NOMO-1 treated with DMSO at 0.1 percent for 48 hours (cell line): ENCODE results near the gene LCT.
"Not testable (repeated sequence)": the region's sequence is repeated elsewhere in the genome, so short reads cannot be mapped to it uniquely, and the experiment has no call there.

Experiments used
- DNase-seq: peaks from one replicate; lab custom pipeline; 2025; ENCODE audit not compliant: unreplicated experiment; lab: John Stamatoyannopoulos, UW

LCT gene

DNA sequence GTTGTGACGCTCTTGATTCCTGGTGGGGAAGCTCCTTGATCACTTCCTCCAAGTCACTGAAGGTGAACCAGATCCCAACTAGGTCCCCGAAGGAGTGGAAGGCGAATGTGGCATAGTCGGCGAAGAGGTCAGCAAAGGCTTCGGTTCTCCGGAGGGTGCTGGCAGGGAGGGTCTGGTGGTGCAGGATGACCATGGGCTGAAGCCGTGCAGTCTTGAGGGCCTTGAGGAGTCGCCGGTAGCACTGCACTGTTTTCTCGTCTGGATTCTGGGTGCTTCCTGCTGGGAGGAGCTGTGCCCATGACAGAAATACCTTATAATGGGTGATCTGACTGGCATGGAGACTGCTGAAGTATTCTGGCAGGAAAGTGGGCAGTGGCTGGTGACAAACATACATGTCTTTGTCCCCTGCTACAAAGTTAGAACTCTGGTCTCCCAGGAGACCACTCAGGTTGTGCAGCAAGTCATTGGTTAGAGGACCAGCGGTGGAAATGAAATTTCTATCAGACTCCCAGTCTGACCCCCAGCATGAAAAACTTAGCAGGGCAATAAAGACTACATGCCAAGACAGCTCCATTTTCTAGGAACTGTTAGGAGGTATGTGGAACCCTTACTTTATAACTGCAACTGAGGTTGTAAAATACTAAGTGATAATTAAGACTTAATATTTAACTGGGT, at the start of gene LCT:
LCT (minus strand) TSS at position 589 of the 675 bp plus-strand sequence; CDS start at position 574, 15 bp downstream.
- DNase-seq, result no peak

DNA sequence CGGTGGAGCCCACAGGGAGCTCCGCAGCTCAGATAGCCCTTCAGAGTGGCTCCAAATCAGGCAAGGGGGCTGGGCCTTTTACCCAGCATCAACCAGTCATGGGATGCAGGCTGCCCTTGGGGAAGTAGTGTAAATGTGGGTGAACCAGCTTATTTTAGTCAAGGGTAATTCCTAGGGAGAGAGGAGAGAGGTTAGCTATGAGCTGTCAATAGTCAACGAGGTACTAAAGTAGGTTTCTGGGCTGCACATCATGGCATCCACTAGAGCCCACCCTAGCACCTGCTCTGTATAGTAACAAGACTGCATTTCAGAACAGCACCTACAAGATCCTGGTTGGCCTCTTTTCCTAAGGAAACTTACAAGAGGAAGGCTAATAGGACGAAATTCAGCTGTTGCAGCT, 48.7 kb upstream of the LCT start:
- no peak for DNase-seq

- DNase-seq, result no peak
These were observed 45.4 kb upstream of the LCT start for GRCh38 chr2:135882415-135882814.

DNA sequence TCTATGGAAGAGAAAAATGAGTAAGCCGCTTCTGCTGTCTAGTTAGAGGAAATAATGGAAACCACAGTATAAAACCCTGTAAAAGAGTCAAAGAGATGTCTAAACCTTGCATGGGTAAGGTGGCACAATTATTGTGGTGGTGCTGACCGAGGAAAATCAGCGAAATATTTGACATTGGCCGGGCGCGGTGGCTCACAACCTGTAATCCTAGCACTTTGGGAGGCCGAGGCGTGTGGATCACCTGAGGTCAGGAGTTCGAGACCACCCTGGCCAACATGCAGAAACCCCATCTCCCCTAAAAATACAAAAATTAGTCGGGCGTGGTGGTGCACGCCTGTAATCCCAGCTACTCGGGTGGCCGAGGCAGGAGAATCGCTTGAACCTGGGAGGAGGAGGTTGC, 39.8 kb upstream of the LCT start:
- DNase-seq, result not testable (repeated sequence)

- peak; percentile 97 for DNase-seq
These were observed 39.2 kb upstream of the LCT start, which contains the start of gene MCM6 for GRCh38 chr2:135876066-135876711. Gene MCM6 (minus strand): TSS chr2:135876443. CDS start chr2:135876365, 78 bp downstream.

- DNase-seq, result peak; percentile 46
These were observed 38.6 kb upstream of the LCT start for GRCh38 chr2:135875491-135876065.

GRCh38 chr2:135874777-135875365, 37.9 kb upstream of the LCT start:
- no peak for DNase-seq

GRCh38 chr2:135870571-135870970, 33.6 kb upstream of the LCT start:
- no peak for DNase-seq

- no peak for DNase-seq
These were observed 26.2 kb upstream of the LCT start for GRCh38 chr2:135863233-135863632.

- no peak for DNase-seq
These were observed 25.7 kb upstream of the LCT start for GRCh38 chr2:135862718-135863117.

DNA sequence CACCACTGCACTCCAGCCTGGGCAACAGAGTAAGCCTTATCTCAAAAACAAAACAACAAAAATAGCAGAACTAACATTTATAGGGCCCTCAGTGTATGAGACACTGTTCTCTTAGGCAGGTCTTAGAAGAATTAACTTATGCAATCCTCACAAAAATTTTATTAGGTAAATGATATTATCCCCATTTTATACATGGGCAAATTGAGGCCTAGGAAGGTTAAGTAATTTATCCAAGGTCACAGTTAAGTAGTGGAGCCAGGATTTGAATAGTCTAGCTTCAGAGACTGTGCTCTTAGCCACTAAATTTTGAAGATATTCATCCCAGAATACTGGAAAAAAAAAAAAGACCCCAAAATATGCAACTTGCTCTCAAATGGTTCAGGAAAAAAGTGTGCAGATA, 16.4 kb upstream of the LCT start:
- DNase-seq, result no peak

DNA sequence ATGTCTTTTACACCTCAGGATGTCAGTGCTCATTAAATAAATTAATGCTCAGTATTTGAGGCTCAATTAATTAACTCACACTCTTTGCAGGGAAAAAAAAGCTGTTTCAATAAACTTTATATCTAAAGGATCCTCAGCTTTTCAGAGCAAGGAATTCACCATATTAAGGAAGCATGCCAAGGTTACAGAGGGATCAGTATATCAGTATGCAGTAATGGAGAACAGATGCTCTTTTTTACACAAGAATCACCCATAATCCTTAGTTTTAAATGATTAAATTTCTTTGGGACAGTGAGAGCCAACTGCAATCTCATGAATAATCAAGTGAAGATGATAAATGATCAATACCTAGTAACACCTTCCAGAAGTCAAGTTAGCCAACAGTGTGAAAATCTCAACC, 14.9 kb upstream of the LCT start:
- no peak for DNase-seq

DNA sequence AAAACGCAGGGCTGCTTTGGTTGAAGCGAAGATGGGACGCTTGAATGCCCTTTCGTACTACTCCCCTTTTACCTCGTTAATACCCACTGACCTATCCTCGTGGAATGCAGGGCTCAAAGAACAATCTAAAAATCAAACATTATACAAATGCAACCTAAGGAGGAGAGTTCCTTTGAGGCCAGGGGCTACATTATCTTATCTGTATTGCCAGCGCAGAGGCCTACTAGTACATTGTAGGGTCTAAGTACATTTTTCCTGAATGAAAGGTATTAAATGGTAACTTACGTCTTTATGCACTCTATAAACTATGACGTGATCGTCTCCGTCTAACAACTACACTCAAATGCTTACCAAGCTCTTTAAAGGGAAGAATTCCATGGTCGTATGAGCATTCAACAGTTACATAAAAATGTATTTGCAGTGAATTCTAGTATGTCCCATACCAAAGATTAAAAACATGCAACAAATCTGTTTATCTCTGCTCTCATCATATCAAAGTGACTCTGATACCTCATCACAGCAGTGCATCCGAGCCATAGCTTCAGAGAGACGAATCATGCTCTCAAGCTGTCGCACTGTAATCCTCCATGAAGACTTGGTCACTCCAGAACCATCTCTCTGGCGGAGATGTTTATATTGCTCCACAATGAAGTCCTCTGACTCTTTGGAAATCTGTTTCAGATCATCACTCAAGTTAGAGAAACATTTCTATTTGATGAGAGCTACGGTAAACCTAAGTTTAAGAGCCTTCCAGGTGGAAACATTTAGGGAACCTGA, 14.1 kb upstream of the LCT start:
- DNase-seq, result no peak

DNA sequence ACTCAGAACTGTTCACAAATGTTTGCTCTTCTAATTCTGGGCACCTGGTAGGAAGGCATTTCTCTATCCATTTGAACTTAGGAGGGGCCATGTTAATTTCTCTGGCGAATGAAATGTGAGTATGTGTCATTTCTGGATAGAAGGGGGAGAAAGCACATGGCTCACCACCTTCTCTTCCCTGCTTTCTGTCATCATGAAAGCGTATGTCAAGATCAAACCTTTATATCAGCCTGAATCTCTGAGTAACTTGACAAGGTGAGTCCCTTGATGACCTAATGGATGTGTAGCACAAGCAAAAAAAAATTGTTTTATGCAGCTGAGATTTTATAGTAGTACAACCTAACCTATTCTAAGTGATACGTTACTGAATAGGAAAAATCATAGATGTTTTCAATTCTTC, 12.1 kb upstream of the LCT start:
- no peak for DNase-seq

DNA sequence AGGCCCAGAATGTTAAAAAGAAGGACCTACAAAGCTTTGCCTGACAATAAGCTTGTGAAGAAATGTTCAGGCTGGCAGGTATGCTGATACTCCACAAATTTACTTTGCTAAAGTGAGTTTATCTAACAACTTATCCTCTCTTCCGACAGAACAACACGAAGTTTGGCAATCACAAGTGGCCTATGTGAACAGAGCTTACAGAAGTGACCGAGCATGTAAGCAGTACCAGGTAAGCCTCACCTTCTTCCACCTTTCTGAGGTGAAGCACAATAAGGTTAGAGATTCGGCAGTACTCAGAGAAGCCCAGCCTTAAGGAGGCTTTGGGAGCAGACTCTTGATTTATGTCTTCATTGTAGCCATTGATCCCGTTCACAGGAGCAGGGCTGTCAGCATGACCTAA, 9.0 kb upstream of the LCT start:
- no peak for DNase-seq

GRCh38 chr2:135845257-135845656, 8.3 kb upstream of the LCT start:
- no peak for DNase-seq

DNA sequence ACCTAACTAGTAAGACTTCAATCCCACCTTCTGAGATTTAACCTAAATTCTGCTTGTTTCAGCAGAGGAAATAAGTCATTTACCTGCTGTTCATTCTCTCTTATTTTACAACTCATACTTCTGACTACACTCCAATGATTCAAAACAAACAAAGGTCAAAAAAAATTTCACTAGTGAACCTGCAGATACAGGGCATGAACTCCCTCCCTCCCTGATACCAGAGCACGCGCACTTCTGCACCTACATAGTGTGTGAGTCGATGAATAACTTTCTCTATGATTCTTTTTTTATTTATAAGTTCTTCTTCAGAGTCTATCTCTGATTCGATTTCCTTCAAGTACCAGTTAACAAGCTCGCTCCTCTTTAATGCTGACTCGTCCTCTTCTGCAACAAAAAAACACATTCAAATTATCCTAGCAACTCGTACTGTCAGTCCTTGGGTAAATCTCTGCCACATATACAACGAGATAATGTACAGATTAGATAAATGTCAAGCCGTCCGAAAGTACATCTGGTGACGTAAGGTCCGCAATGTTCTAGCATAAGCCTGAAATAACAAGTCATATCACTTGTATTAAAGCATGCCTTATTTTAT, 7.4 kb upstream of the LCT start:
- DNase-seq, result no peak

GRCh38 chr2:135843671-135844070, 6.7 kb upstream of the LCT start:
- DNase-seq, result no peak

DNA sequence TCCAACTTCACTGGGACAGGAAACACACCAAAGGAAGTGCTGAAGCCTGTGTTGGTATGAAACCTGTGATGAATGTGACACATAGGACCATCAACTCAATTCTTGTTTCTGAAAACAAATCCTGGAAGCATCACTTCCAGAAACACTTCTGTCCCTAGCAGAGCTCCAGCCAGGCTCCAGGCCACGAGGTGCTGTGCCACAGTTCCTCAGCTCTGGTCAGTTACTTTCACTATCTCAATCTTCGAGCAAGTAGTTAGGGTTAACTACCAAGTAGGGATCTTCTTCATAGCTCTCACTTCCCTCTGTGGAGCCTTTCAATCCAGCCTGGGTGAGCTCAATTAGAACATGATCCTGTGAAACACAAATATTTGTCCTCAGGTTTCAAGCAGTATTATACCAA, 3.6 kb upstream of the LCT start:
- DNase-seq, result peak; percentile 10

DNA sequence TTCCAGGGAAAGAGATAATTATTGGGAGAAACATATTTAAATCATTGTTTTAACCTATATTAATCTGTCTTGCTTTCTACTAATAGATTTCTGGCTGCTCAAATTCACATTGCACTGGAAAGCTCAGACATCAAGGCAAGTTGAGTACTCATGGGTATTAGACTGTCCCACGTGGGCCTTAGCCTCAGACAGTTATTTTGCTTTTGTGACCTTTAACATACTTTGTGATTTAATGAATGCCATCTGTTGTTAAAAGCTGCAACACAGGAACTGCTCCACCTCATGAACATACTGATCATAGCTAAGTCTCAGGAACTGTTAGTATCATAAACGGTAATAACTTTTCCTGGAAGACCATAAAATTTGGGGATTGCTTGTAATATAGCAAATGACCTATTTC, 2.7 kb upstream of the LCT start:
- no peak for DNase-seq

DNA sequence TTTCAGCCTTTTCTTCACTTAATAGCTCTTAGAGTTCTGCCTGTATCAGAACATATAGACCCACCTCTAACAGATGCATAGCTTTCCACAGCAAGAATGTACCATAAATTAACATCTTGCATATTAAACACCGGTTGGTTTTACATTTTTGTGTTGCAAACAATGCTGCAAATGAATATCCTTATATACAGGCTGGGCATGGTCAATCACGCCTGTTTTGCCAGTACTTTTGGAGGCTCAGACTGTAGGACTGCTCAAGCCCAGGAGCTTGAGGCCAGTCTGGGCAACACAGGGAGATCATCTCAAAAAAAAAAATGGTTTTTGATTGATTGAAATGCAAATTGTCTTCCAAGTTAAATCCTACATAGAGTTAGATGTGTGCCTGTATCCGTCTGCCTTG, 1.5 kb upstream of the LCT start:
- no peak for DNase-seq
